Tibial nerve (tissue), 4 donors: Measurements from ENCODE around the gene GMEB2.

Experiments
- CTCF ChIP-seq, 5 experiments: fragments of 200-600 bp in 3 of 5; fragments of 450-650 bp in 2 of 5; sonication (generic) in 3 of 5; IDR thresholded peaks; one replicate each; pipeline ENCODE4 v1.5.1; 2016 to 2019; ENCODE audit warnings: antibody characterized with exemption in 5 of 5, mild to moderate bottlenecking in 3 of 5, moderate library complexity in 2 of 5
- EP300 ChIP-seq, 2 donors: sonication (generic); formaldehyde crosslinking; IDR thresholded peaks; one replicate each; pipeline ENCODE4 v1.6.1; 2017; ENCODE audit warnings: antibody characterized with exemption in 2 of 2, mild to moderate bottlenecking in 1 of 2
- POLR2A ChIP-seq, 2 donors: fragments of 450-650 bp; IDR thresholded peaks; one replicate each; pipeline ENCODE4 v1.6.1; 2017; ENCODE audit warnings: antibody characterized with exemption in 2 of 2, mild to moderate bottlenecking in 2 of 2, moderate library complexity in 2 of 2

- TF ChIP-seq CTCF (IDR thresholded peaks at IDR 0.05) = no peak
- TF ChIP-seq POLR2A (IDR thresholded peaks at IDR 0.05) = no peak
- no peak for TF ChIP-seq EP300 (IDR thresholded peaks at IDR 0.05)
These were observed 40.1 kb downstream of the GMEB2 start for GRCh38 chr20:63586797-63587196.
